Thoracic aorta (tissue), 2 donors: Measurements from ENCODE around the gene NDP. TPM values are rescaled to one million over a fixed set of nuclear protein-coding genes. Genes with fewer than 3 reads are reported as not detected.

Source experiments
- ATAC-seq: fragments of 150-250 bp; one replicate; pipeline ENCODE4 v1.8.0; 2017; ENCODE audit warnings: low read depth; ENCODE audit not compliant: insufficient number of reproducible peaks, low FRiP score
- DNase-seq: peaks from one replicate; pipeline ENCODE4 v3.0.0-alpha.2; 2020; ENCODE audit warnings: low spot score
- H3K27ac ChIP-seq, 2 donors: fragments of 200-600 bp; sonication (generic); 1 replicate in 1 of 2; 2 replicates in 1 of 2; pipeline ENCODE4 v1.5.1; 2016; ENCODE audit warnings: mild to moderate bottlenecking in 2 of 2, moderate library complexity in 2 of 2
- H3K27me3 ChIP-seq: fragments of 200-600 bp; sonication (generic); replicated peaks from 2 replicates; pipeline ENCODE4 v1.6.0; 2016; ENCODE audit warnings: mild to moderate bottlenecking; ENCODE audit not compliant: insufficient read depth
- H3K36me3 ChIP-seq: fragments of 200-600 bp; sonication (generic); one replicate; pipeline ENCODE4 v1.5.1; 2016
- H3K4me1 ChIP-seq, 2 donors: fragments of 200-600 bp; sonication (generic); 1 replicate in 1 of 2; 2 replicates in 1 of 2; pipeline versions ENCODE4 v1.5.1 to v1.6.0; 2016; ENCODE audit warnings: low read depth in 2 of 2, mild to moderate bottlenecking in 1 of 2; ENCODE audit not compliant: control insufficient read depth in 1 of 2
- H3K4me3 ChIP-seq: fragments of 200-600 bp; sonication (generic); 2 replicates; pipeline ENCODE4 v1.5.1; 2016; ENCODE audit warnings: mild to moderate bottlenecking
- H3K9me3 ChIP-seq: fragments of 200-600 bp; sonication (generic); 2 replicates; pipeline ENCODE4 v1.5.1; 2016
- total RNA-seq, 2 donors: library from RNA; depleted of rRNA; stranded (reverse); fragments of >200 nt; gene quantifications; one replicate each; pipeline versions ENCODE4 v1.1.0 to v1.2.3, GENCODE V29; 2016
- TF ChIP-seq, protein P1 (sequence below): fragments of 200-600 bp; sonication (generic); IDR thresholded peaks from one replicate; pipeline ENCODE4 v1.5.1; 2019; ENCODE audit warnings: antibody characterized with exemption

The NDP gene
- total RNA-seq, 2 donors from 2014 or later: 0.27 to 0.71 TPM

DNA sequence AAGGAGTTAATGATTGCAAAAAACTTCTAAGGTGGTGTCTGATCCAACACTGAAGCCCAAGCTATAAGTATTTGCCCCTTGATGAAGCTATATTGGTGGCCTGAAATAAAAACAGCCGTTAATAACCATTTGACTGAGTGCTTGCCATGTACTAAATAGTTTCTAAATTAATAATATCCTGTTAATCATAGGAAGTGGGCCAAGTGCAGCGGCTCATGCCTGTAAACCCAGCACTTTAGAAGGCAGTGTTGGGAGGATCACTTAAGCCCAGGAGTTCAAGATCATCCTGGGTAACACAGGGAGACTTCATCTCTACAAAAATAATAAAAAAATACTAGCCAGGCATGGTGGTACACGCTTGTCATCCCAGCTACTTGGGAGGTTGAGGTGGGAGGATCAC, 8.3 kb downstream of the NDP start:
- no peaks in the 10 kb centered on the region for H3K27me3 ChIP-seq
- no peaks in the 10 kb centered on the region for H3K36me3 ChIP-seq
- TF ChIP-seq, protein P1, sequence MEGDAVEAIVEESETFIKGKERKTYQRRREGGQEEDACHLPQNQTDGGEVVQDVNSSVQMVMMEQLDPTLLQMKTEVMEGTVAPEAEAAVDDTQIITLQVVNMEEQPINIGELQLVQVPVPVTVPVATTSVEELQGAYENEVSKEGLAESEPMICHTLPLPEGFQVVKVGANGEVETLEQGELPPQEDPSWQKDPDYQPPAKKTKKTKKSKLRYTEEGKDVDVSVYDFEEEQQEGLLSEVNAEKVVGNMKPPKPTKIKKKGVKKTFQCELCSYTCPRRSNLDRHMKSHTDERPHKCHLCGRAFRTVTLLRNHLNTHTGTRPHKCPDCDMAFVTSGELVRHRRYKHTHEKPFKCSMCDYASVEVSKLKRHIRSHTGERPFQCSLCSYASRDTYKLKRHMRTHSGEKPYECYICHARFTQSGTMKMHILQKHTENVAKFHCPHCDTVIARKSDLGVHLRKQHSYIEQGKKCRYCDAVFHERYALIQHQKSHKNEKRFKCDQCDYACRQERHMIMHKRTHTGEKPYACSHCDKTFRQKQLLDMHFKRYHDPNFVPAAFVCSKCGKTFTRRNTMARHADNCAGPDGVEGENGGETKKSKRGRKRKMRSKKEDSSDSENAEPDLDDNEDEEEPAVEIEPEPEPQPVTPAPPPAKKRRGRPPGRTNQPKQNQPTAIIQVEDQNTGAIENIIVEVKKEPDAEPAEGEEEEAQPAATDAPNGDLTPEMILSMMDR: no peak
- DNase-seq (no peak), ATAC-seq (no peak)
- H3K4me3 ChIP-seq: no peak overlapping the region
- H3K27ac ChIP-seq: no peak overlapping the region
- H3K4me1 ChIP-seq: no peaks in the 10 kb centered on the region
- no peaks in the 10 kb centered on the region for H3K9me3 ChIP-seq

GRCh38 chrX:43963726-43964125, 9.5 kb downstream of the NDP start:
- H3K4me3 ChIP-seq: no peak overlapping the region
- H3K27ac ChIP-seq: no peak overlapping the region
- no peaks in the 10 kb centered on the region for H3K27me3 ChIP-seq
- H3K36me3 ChIP-seq: no peaks in the 10 kb centered on the region
- no peak for ATAC-seq
- no peak for DNase-seq
- TF ChIP-seq, protein P1: no peak
- H3K9me3 ChIP-seq: no peaks in the 10 kb centered on the region
- H3K4me1 ChIP-seq: no peaks in the 10 kb centered on the region

GRCh38 chrX:43962636-43963035, 10.6 kb downstream of the NDP start:
- Histone ChIP-seq H3K36me3 (no peaks in the 10 kb centered on the region), H3K4me1 (no peaks in the 10 kb centered on the region), H3K27ac (no peak overlapping the region), H3K9me3 (no peaks in the 10 kb centered on the region), H3K4me3 (no peak overlapping the region), H3K27me3 (no peaks in the 10 kb centered on the region)
- TF ChIP-seq, protein P1: no peak
- DNase-seq (no peak), ATAC-seq (no peak)

DNA sequence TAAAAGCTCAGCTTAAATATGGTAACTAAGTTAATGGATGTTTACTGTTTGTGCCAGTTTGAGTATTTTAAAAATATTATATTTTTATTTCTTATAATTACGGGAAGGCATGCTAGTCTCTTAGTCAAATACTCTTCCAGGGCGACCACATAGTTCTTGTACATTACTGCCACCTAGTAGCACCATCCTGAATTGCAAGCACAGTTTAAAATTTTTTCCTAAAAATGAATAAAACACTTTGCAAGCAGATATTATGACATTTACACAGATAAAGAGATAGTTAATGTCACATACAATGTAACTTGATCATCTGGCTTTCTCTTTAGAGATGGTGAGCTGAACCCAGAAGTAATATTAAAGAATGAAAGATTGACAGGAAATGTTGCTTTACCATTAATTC, 11.5 kb downstream of the NDP start:
- Histone ChIP-seq H3K9me3 (no peaks in the 10 kb centered on the region), H3K4me3 (no peak overlapping the region), H3K27ac (no peak overlapping the region), H3K27me3 (no peaks in the 10 kb centered on the region), H3K4me1 (no peaks in the 10 kb centered on the region), H3K36me3 (no peaks in the 10 kb centered on the region)
- DNase-seq (no peak), ATAC-seq (no peak)
- TF ChIP-seq, protein P1: no peak

DNA sequence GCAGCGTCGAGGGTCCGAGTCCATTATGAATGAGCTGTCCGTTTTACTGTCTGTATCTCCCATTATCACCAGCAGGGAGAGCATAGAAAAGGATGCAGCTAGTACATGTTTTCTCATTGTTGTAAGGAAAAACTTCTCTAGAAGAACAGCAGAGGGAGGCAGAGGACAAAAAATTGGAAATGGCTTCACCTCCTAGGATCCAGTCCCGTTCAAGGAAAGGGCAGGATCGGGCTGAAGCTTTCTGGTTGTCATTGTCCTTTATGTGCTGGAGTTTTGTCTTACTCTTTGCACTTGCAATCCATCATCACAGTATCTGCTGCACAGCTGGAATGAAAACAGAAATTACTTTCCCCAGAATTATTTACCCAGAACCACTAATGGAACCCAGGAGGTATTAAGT, 14.7 kb downstream of the NDP start:
- TF ChIP-seq, protein P1: peak; percentile 64
- Histone ChIP-seq H3K27ac (no peak overlapping the region), H3K36me3 (no peaks in the 10 kb centered on the region), H3K4me3 (no peak overlapping the region), H3K4me1 (no peaks in the 10 kb centered on the region), H3K9me3 (no peaks in the 10 kb centered on the region), H3K27me3 (no peaks in the 10 kb centered on the region)
- ATAC-seq (no peak), DNase-seq (no peak)
